IMR-90 (cell line): ENCODE results near the gene ADRA2C. TPM values are rescaled to one million over a fixed set of nuclear protein-coding genes. Genes with fewer than 3 reads are reported as not detected.
A peak's percentile ranks its signal among the peaks of the same experiment; 100 is the strongest.

ENCODE experiments used
- ATAC-seq: fragments of 200-7000 bp; cut with Tn5 transposase; 2 replicates; pipeline ENCODE4 v1.9.1; 2020; ENCODE audit warnings: low read depth, mild to moderate bottlenecking, moderate library complexity
- BruUV-seq: library from RNA; stranded (reverse); fragments of 400-500 nt; replicated peaks from 2 replicates; lab custom pipeline; 2021; lab: Mats Ljungman, UMichigan
- CTCF ChIA-PET: fragments of 300-600 bp; formaldehyde crosslinking; extraction: SDS; loops from one replicate; lab custom pipeline; 2021; ENCODE audit warnings: antibody characterized with exemption; lab: Yijun Ruan, JAX
- POLR2A ChIA-PET: fragments of 300-600 bp; sonication (Branson Sonifier 250); formaldehyde crosslinking; loops from one replicate; lab custom pipeline; 2022; ENCODE audit warnings: antibody characterized with exemption; ENCODE audit not compliant: unreplicated experiment; lab: Charles Lee
- DNase-seq: peaks from one replicate; pipeline ENCODE4 v3.0.0; 2013
- H2AFZ ChIP-seq: replicated peaks from 2 replicates; pipeline ENCODE3; 2013; ENCODE audit warnings: low read length, mild to moderate bottlenecking; ENCODE audit not compliant: poor library complexity
- H2AK5ac ChIP-seq: 2 replicates; pipeline ENCODE4 v1.6.1; 2013; ENCODE audit warnings: low read depth, low read length, inconsistent platforms
- H2AK9ac ChIP-seq: replicated peaks from 2 replicates; pipeline ENCODE3; 2013; ENCODE audit warnings: mild to moderate bottlenecking, low read depth, low read length, moderate library complexity; ENCODE audit not compliant: poor library complexity
- H2BK120ac ChIP-seq: 2 replicates; pipeline ENCODE4 v1.6.1; 2013; ENCODE audit warnings: low read depth, low read length, inconsistent platforms
- H2BK15ac ChIP-seq: 3 replicates; pipeline ENCODE4 v1.6.1; 2013; ENCODE audit warnings: low read depth, low read length, inconsistent platforms
- H2BK20ac ChIP-seq: 2 replicates; pipeline ENCODE4 v1.6.1; 2013; ENCODE audit warnings: low read depth, mild to moderate bottlenecking, inconsistent platforms, low read length, moderate library complexity
- H2BK5ac ChIP-seq: 2 replicates; pipeline ENCODE4 v1.6.1; 2013; ENCODE audit warnings: mild to moderate bottlenecking, low read depth, low read length, inconsistent platforms; ENCODE audit not compliant: poor library complexity, severe bottlenecking
- H3K14ac ChIP-seq: replicated peaks from 2 replicates; pipeline ENCODE4 v1.6.1; 2013; ENCODE audit warnings: low read depth, low read length, inconsistent platforms
- H3K18ac ChIP-seq: 2 replicates; pipeline ENCODE4 v1.6.1; 2013; ENCODE audit warnings: low read depth, low read length, control low read depth
- H3K23ac ChIP-seq: 2 replicates; pipeline ENCODE4 v1.6.1; 2013; ENCODE audit warnings: low read depth, low read length, inconsistent platforms
- H3K27ac ChIP-seq: 2 replicates; pipeline ENCODE4 v1.5.1; 2013; ENCODE audit warnings: mild to moderate bottlenecking, control low read depth, low read length; ENCODE audit not compliant: insufficient read depth
- H3K27me3 ChIP-seq: 2 replicates; pipeline ENCODE4 v1.6.1; 2013; ENCODE audit warnings: low read length; ENCODE audit not compliant: control insufficient read depth, insufficient read depth
- H3K36me3 ChIP-seq: 2 replicates; pipeline ENCODE4 v1.6.1; 2013; ENCODE audit warnings: low read length, mixed read lengths; ENCODE audit not compliant: control insufficient read depth, insufficient read depth
- H3K4ac ChIP-seq: 2 replicates; pipeline ENCODE4 v1.6.1; 2013; ENCODE audit warnings: low read depth, low read length, inconsistent platforms
- H3K4me1 ChIP-seq: 2 replicates; pipeline ENCODE4 v1.6.1; 2013; ENCODE audit warnings: low read length, mixed read lengths; ENCODE audit not compliant: control insufficient read depth, insufficient read depth
- H3K4me2 ChIP-seq: 2 replicates; pipeline ENCODE4 v1.6.1; 2013; ENCODE audit warnings: low read depth, mild to moderate bottlenecking, control low read depth, low read length, moderate library complexity
- H3K4me3 ChIP-seq: 2 replicates; pipeline ENCODE4 v1.5.1; 2013; ENCODE audit warnings: low read depth, mild to moderate bottlenecking, control low read depth, low read length, moderate library complexity; ENCODE audit not compliant: insufficient read depth
- H3K56ac ChIP-seq: 2 replicates; pipeline ENCODE4 v1.6.1; 2013; ENCODE audit warnings: low read length, inconsistent platforms; ENCODE audit not compliant: insufficient read depth; ENCODE audit errors: extremely low read depth
- H3K79me1 ChIP-seq, 2 experiments: 2 replicates each; pipeline ENCODE4 v1.6.1; 2013; ENCODE audit warnings: low read length in 2 of 2, inconsistent platforms in 1 of 2, low read depth in 1 of 2
- H3K9ac ChIP-seq: 2 replicates; pipeline ENCODE4 v1.6.1; 2013; ENCODE audit warnings: low read depth, low read length, control low read depth
- H3K9me1 ChIP-seq: 2 replicates; pipeline ENCODE4 v1.6.1; 2013; ENCODE audit warnings: low read length, inconsistent platforms; ENCODE audit not compliant: insufficient read depth
- H3K9me3 ChIP-seq: 2 replicates; pipeline ENCODE4 v1.6.1; 2013; ENCODE audit warnings: low read length; ENCODE audit not compliant: control insufficient read depth, insufficient read depth
- H4K20me1 ChIP-seq: 2 replicates; pipeline ENCODE4 v1.6.1; 2013; ENCODE audit warnings: low read length, inconsistent platforms; ENCODE audit not compliant: insufficient read depth
- H4K5ac ChIP-seq: 2 replicates; pipeline ENCODE4 v1.6.1; 2013; ENCODE audit warnings: mild to moderate bottlenecking, low read depth, low read length, control low read depth
- H4K8ac ChIP-seq, 2 experiments: 2 replicates each; pipeline ENCODE4 v1.6.1; 2013; ENCODE audit warnings: low read depth in 2 of 2, low read length in 2 of 2, control low read depth in 1 of 2, inconsistent platforms in 1 of 2
- H4K91ac ChIP-seq: 2 replicates; pipeline ENCODE4 v1.6.1; 2013; ENCODE audit warnings: low read depth, low read length, inconsistent platforms; ENCODE audit not compliant: insufficient read depth
- BHLHE40 ChIP-seq: fragments of 150-350 bp; IDR thresholded peaks from 2 replicates; pipeline ENCODE4 v1.6.1; 2016; ENCODE audit warnings: mild to moderate bottlenecking, low read depth, low read length
- ELK1 ChIP-seq: fragments of 150-350 bp; IDR thresholded peaks from 2 replicates; pipeline ENCODE4 v1.6.1; 2016; ENCODE audit warnings: low read depth, mild to moderate bottlenecking, low read length, moderate library complexity, borderline replicate concordance
- FOS ChIP-seq: fragments of 150-350 bp; IDR thresholded peaks from 2 replicates; pipeline ENCODE4 v1.6.1; 2016; ENCODE audit warnings: low read depth, low read length
- MAFK ChIP-seq: IDR thresholded peaks from 2 replicates; pipeline ENCODE4 v1.6.1; 2012; ENCODE audit warnings: low read depth, low read length, improper control_type of control experiment
- MAZ ChIP-seq: IDR thresholded peaks from 2 replicates; pipeline ENCODE4 v1.6.1; 2012; ENCODE audit warnings: low read depth, mild to moderate bottlenecking, low read length, improper control_type of control experiment, moderate library complexity, borderline replicate concordance
- NFE2L2 ChIP-seq: fragments of 150-350 bp; IDR thresholded peaks from 2 replicates; pipeline ENCODE4 v1.6.1; 2016; ENCODE audit warnings: low read depth, mild to moderate bottlenecking, low read length
- RAD21 ChIP-seq: IDR thresholded peaks from 2 replicates; pipeline ENCODE4 v1.6.1; 2012; ENCODE audit warnings: low read length, improper control_type of control experiment
- RCOR1 ChIP-seq: IDR thresholded peaks from 2 replicates; pipeline ENCODE4 v1.6.1; 2012; ENCODE audit warnings: mild to moderate bottlenecking, low read length, improper control_type of control experiment; ENCODE audit not compliant: insufficient replicate concordance
- RFX5 ChIP-seq: IDR thresholded peaks from 2 replicates; pipeline ENCODE4 v1.8.0; 2012; ENCODE audit warnings: low read depth, mild to moderate bottlenecking, low read length, moderate library complexity
- SMC3 ChIP-seq: fragments of 150-350 bp; IDR thresholded peaks from 2 replicates; pipeline ENCODE4 v1.6.1; 2016; ENCODE audit warnings: low read depth, mild to moderate bottlenecking, antibody characterized with exemption, low read length, moderate library complexity
- USF2 ChIP-seq: fragments of 150-350 bp; IDR thresholded peaks from 2 replicates; pipeline ENCODE4 v1.6.1; 2017; ENCODE audit warnings: mild to moderate bottlenecking, antibody characterized with exemption, low read length, low read depth
- WGBS, 2 experiments: methylation state at CpG; one replicate each; pipeline versions ENCODE4 v1.1.5 to v1.1.7; 2013; ENCODE audit warnings: missing lambda C conversion rate in 2 of 2; ENCODE audit not compliant: insufficient read length in 1 of 2; ENCODE audit errors: extremely low coverage in 2 of 2; 5-methylcytosine and 5-hydroxymethylcytosine counted together
- dilution Hi-C: fragments of 300-500 bp; cut with HindIII; formaldehyde crosslinking; loops from one replicate; pipeline ENCODE4 v1.14.3; 2018; ENCODE audit warnings: low sequenced_read_pairs; ENCODE audit not compliant: unreplicated experiment
- in situ Hi-C: fragments of 300-500 bp; cut with MboI; formaldehyde crosslinking; loops from 3 replicates; pipeline ENCODE4 v1.14.3; 2019; ENCODE audit warnings: low sequenced_read_pairs, inconsistent platforms, mixed read lengths
- intact Hi-C: fragments of 100-400 bp; cut with micrococcal nuclease; formaldehyde crosslinking; loops from 2 replicates; pipeline ENCODE4 v1.10.0; 2022
- polyA plus RNA-seq, 3 experiments: library from polyadenylated mRNA; depleted of rRNA; stranded (reverse); fragments of >200 nt; gene quantifications; 2 replicates each; pipeline ENCODE4 v1.2.3, GENCODE V29; 2012; ENCODE audit warnings: low replicate concordance in 1 of 3
- total RNA-seq: library from RNA; depleted of rRNA; stranded (reverse); fragments of >200 nt; gene quantifications from 2 replicates; pipeline ENCODE4 v1.2.3, GENCODE V29; 2012
- TF ChIP-seq, protein P1 (sequence below): conservative IDR thresholded peaks from 2 replicates; pipeline ENCODE4 v1.5.1; 2012; ENCODE audit warnings: mild to moderate bottlenecking, low read depth, low read length, improper control_type of control experiment

Gene ADRA2C
- total and polyA plus RNA-seq, 2 of the 4 experiments (the other 2 are of a cell fraction), result under 0.01 to 0.14 TPM

- H3K27ac ChIP-seq, result no peak overlapping the region
- H2BK20ac ChIP-seq, result no peak overlapping the region
- no peak overlapping the region for H4K8ac ChIP-seq
- no peak overlapping the region for H3K14ac ChIP-seq
- H3K4me2 ChIP-seq, result no peak overlapping the region
- no TSS peak for BruUV-seq
- DNase-seq (no peak), ATAC-seq (no peak)
- no peak overlapping the region for H2AK5ac ChIP-seq
- ChIA-PET CTCF (interaction anchor here (0.8 kb wide), 1 partner anchor 52 kb away, joined by 3 read pairs; no protein-coding TSS in a partner anchor), POLR2A (no interaction called here)
- WGBS, 2 experiments, result 56% methylated on average over 5 of the region's 13 CpGs; no CpG with 5 or more reads in 1 of the 2 experiments
- no peak overlapping the region for H2BK15ac ChIP-seq
- no peak overlapping the region for H4K91ac ChIP-seq
- H3K56ac ChIP-seq, result no peak overlapping the region
- no peak overlapping the region for H3K18ac ChIP-seq
- no peaks in the 10 kb centered on the region for H3K4me1 ChIP-seq
- H2BK120ac ChIP-seq, result no peak overlapping the region
- H4K5ac ChIP-seq, result no peak overlapping the region
- H3K4ac ChIP-seq, result no peak overlapping the region
- H3K9ac ChIP-seq, result no peak overlapping the region
- no peak overlapping the region for H3K4me3 ChIP-seq
- H3K9me3 ChIP-seq, result no peaks in the 10 kb centered on the region
- H3K9me1 ChIP-seq, result no peaks in the 10 kb centered on the region
- H2AK9ac ChIP-seq, result no peak overlapping the region
- H4K20me1 ChIP-seq, result no peaks in the 10 kb centered on the region
- H3K79me1 ChIP-seq, result no peaks in the 10 kb centered on the region
- dilution Hi-C loops (no loop called here), intact Hi-C loops (no loop called here), in situ Hi-C loops (no loop called here)
- no peak overlapping the region for H3K23ac ChIP-seq
- no peaks in the 10 kb centered on the region for H3K36me3 ChIP-seq
- TF ChIP-seq RCOR1 (no peak), BHLHE40 (no peak), RFX5 (no peak), MAFK (no peak), RAD21 (no peak), NFE2L2 (no peak), FOS (no peak), SMC3 (no peak), ELK1 (no peak), MAZ (no peak), USF2 (no peak)
- TF ChIP-seq, protein P1, sequence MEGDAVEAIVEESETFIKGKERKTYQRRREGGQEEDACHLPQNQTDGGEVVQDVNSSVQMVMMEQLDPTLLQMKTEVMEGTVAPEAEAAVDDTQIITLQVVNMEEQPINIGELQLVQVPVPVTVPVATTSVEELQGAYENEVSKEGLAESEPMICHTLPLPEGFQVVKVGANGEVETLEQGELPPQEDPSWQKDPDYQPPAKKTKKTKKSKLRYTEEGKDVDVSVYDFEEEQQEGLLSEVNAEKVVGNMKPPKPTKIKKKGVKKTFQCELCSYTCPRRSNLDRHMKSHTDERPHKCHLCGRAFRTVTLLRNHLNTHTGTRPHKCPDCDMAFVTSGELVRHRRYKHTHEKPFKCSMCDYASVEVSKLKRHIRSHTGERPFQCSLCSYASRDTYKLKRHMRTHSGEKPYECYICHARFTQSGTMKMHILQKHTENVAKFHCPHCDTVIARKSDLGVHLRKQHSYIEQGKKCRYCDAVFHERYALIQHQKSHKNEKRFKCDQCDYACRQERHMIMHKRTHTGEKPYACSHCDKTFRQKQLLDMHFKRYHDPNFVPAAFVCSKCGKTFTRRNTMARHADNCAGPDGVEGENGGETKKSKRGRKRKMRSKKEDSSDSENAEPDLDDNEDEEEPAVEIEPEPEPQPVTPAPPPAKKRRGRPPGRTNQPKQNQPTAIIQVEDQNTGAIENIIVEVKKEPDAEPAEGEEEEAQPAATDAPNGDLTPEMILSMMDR, result no peak
- H2AFZ ChIP-seq, result peak overlapping the region; percentile 19
- H2BK5ac ChIP-seq, result no peak overlapping the region
- H3K27me3 ChIP-seq, result peaks cover 7% of the 10 kb centered on the region; the same call in 1 of the 2 replicates
These were observed 23.9 kb downstream of the ADRA2C start for GRCh38 chr4:3790006-3790561.
